HL-60 (cell line): ENCODE measurements around the gene HELZ.

Source experiments
- GABPA ChIP-seq: IDR thresholded peaks from 2 replicates; pipeline ENCODE4 v1.6.1; 2012; ENCODE audit warnings: low read depth
- POLR2AphosphoS5 ChIP-seq: IDR thresholded peaks from 2 replicates; pipeline ENCODE4 v1.6.1; 2012; ENCODE audit warnings: low read depth
- REST ChIP-seq: IDR thresholded peaks from 2 replicates; pipeline ENCODE4 v1.6.1; 2012; ENCODE audit warnings: low read depth; ENCODE audit not compliant: insufficient replicate concordance
- SPI1 ChIP-seq: IDR thresholded peaks from 2 replicates; pipeline ENCODE4 v1.6.1; 2012; ENCODE audit warnings: low read depth, mild to moderate bottlenecking, borderline replicate concordance
- TF ChIP-seq, protein P1 (sequence below): IDR thresholded peaks from one replicate; pipeline ENCODE4 v1.5.1; 2011; ENCODE audit warnings: low read length, control low read depth, inconsistent platforms; ENCODE audit not compliant: insufficient read depth

DNA sequence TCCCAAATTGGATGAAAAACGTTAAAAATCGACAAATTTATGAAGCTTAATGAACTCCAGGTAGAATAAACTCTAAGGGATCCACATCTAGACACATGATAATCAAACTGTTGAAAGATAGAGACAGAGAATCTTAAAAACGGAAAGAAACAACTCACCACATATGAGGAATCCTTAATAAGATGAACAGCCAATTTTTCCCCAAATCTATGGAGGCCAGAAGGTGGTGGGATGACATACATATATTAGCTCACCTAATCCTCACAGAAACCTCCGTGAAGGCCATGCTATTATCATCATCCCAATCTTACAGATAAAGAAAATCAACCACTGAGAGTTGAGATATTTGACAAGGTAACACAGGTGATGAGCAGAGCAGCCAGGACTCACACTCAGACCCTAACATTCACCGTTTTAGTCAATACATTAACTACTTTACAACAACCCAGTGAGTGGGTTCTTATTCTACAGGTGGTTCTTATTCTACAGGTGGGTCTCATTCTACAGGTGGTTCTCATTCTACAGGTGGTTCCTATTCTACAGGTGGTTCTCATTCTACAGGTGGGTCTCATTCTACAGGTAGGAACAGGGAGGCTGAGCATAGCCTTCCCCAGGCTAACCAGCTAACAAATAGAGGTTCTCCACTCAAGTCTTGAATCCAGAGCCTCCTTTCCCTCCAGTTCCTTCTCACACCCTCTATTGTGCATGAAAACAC lies 195.8 kb downstream of the HELZ start:
- TF ChIP-seq, protein P1, sequence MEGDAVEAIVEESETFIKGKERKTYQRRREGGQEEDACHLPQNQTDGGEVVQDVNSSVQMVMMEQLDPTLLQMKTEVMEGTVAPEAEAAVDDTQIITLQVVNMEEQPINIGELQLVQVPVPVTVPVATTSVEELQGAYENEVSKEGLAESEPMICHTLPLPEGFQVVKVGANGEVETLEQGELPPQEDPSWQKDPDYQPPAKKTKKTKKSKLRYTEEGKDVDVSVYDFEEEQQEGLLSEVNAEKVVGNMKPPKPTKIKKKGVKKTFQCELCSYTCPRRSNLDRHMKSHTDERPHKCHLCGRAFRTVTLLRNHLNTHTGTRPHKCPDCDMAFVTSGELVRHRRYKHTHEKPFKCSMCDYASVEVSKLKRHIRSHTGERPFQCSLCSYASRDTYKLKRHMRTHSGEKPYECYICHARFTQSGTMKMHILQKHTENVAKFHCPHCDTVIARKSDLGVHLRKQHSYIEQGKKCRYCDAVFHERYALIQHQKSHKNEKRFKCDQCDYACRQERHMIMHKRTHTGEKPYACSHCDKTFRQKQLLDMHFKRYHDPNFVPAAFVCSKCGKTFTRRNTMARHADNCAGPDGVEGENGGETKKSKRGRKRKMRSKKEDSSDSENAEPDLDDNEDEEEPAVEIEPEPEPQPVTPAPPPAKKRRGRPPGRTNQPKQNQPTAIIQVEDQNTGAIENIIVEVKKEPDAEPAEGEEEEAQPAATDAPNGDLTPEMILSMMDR = no peak
- no peak for TF ChIP-seq GABPA
- TF ChIP-seq POLR2AphosphoS5 = no peak
- no peak for TF ChIP-seq REST
- no peak for TF ChIP-seq SPI1
